Colonic mucosa (tissue), 4 donors: Measurements from ENCODE around the gene MBOAT1. TPM values are rescaled to one million over a fixed set of nuclear protein-coding genes. Genes with fewer than 3 reads are reported as not detected.

Experiments used
- DNase-seq: peaks from one replicate; pipeline ENCODE4 v3.0.0-alpha.2; 2020
- H3K27ac ChIP-seq: fragments of 200-600 bp; one replicate; pipeline ENCODE4 v1.8.0; 2021
- H3K27me3 ChIP-seq: fragments of 200-600 bp; one replicate; pipeline ENCODE4 v1.8.0; 2021
- H3K36me3 ChIP-seq: fragments of 200-600 bp; one replicate; pipeline ENCODE4 v1.8.0; 2021
- H3K4me1 ChIP-seq: fragments of 200-600 bp; one replicate; pipeline ENCODE4 v1.8.0; 2021; ENCODE audit warnings: mild to moderate bottlenecking
- H3K4me3 ChIP-seq: fragments of 200-600 bp; one replicate; pipeline ENCODE4 v1.8.0; 2021
- H3K9ac ChIP-seq, 2 donors: one replicate each; pipeline ENCODE4 v1.7.0; 2013; ENCODE audit warnings: control low read depth in 2 of 2, low read depth in 2 of 2, low read length in 2 of 2
- H3K9me3 ChIP-seq: fragments of 200-600 bp; one replicate; pipeline ENCODE4 v1.8.0; 2021
- CTCF ChIP-seq: fragments of 200-600 bp; IDR thresholded peaks from one replicate; pipeline ENCODE4 v1.8.0; 2022; ENCODE audit warnings: antibody characterized with exemption, mild to moderate bottlenecking
- intact Hi-C: fragments of 100-400 bp; cut with DNase I; formaldehyde crosslinking; loops from one replicate; pipeline ENCODE4 v1.14.1; 2022
- total RNA-seq, 2 donors: library from RNA; stranded (reverse); fragmentation: NEBNext Ultra II Directional in 1 of 2; extraction: Animal tissue kit (Norgen Biotek cat#: 25700) in 1 of 2; gene quantifications; one replicate each; pipeline ENCODE4 v1.2.1, GENCODE V29; 2021
- donor health status: healthy.
- donor health status: DM: no; HTN: no; CAD: no.
- donor health status: DM: no; HTN: no; CAD: no.

MBOAT1 gene
- total RNA-seq, 2 donors from 2014 or later = 45.7 to 54.1 TPM

GRCh38 chr6:20084411-20084810, 127.9 kb downstream of the MBOAT1 start:
- intact Hi-C loops = no loop called here
- Histone ChIP-seq H3K4me3 (no peak overlapping the region), H3K4me1 (no peaks in the 10 kb centered on the region), H3K27ac (no peak overlapping the region), H3K9ac (no peak overlapping the region), H3K9me3 (no peaks in the 10 kb centered on the region), H3K27me3 (no peaks in the 10 kb centered on the region), H3K36me3 (no peaks in the 10 kb centered on the region)
- no peak for TF ChIP-seq CTCF
- DNase-seq = no peak

GRCh38 chr6:20071998-20072397, 140.3 kb downstream of the MBOAT1 start:
- Histone ChIP-seq H3K36me3 (no peaks in the 10 kb centered on the region), H3K9ac (no peak overlapping the region)
- intact Hi-C loops = no loop called here

GRCh38 chr6:20070047-20070446, 142.2 kb downstream of the MBOAT1 start:
- Histone ChIP-seq H3K9ac (no peak overlapping the region), H3K4me3 (no peak overlapping the region), H3K27me3 (no peaks in the 10 kb centered on the region), H3K36me3 (no peaks in the 10 kb centered on the region), H3K4me1 (no peaks in the 10 kb centered on the region), H3K9me3 (no peaks in the 10 kb centered on the region), H3K27ac (no peak overlapping the region)
- intact Hi-C loops = no loop called here
- no peak for TF ChIP-seq CTCF
- no peak for DNase-seq

More at GRCh38 chr6:20071998-20072397, 140.3 kb downstream of the MBOAT1 start:
- TF ChIP-seq CTCF = no peak
- H3K27me3 ChIP-seq = no peaks in the 10 kb centered on the region
- no peaks in the 10 kb centered on the region for H3K9me3 ChIP-seq
- no peak overlapping the region for H3K4me3 ChIP-seq
- DNase-seq = no peak
- H3K27ac ChIP-seq = no peak overlapping the region
- no peaks in the 10 kb centered on the region for H3K4me1 ChIP-seq

- no peak for TF ChIP-seq CTCF
- intact Hi-C loops = no loop called here
These were observed 143.2 kb downstream of the MBOAT1 start for GRCh38 chr6:20069021-20069522.

GRCh38 chr6:20068421-20068988, 143.8 kb downstream of the MBOAT1 start:
- TF ChIP-seq CTCF = no peak

More at GRCh38 chr6:20069021-20069522, 143.2 kb downstream of the MBOAT1 start:
- H3K9ac ChIP-seq = no peak overlapping the region
- no peak for DNase-seq
- no peaks in the 10 kb centered on the region for H3K36me3 ChIP-seq
- no peak overlapping the region for H3K4me3 ChIP-seq
- H3K4me1 ChIP-seq = no peaks in the 10 kb centered on the region
- H3K27me3 ChIP-seq = no peaks in the 10 kb centered on the region
- H3K9me3 ChIP-seq = no peaks in the 10 kb centered on the region
- H3K27ac ChIP-seq = no peak overlapping the region

More at GRCh38 chr6:20068421-20068988, 143.8 kb downstream of the MBOAT1 start:
- no peak overlapping the region for H3K4me3 ChIP-seq
- no peaks in the 10 kb centered on the region for H3K27me3 ChIP-seq
- no peak for DNase-seq
- intact Hi-C loops = no loop called here
- no peaks in the 10 kb centered on the region for H3K9me3 ChIP-seq
- H3K4me1 ChIP-seq = no peaks in the 10 kb centered on the region
- H3K9ac ChIP-seq = no peak overlapping the region
- no peaks in the 10 kb centered on the region for H3K36me3 ChIP-seq
- no peak overlapping the region for H3K27ac ChIP-seq
